Breast epithelium (tissue), 3 donors: ENCODE measurements around the gene RREB1.

Experiments
- POLR2A ChIP-seq: fragments of 450-650 bp; IDR thresholded peaks from one replicate; pipeline ENCODE4 v1.6.1; 2016; ENCODE audit warnings: antibody characterized with exemption, mild to moderate bottlenecking, moderate library complexity
- TF ChIP-seq, protein P1 (sequence below), 3 donors: fragments of 450-650 bp; IDR thresholded peaks; one replicate each; pipeline ENCODE4 v1.5.1; 2016 to 2017; ENCODE audit warnings: antibody characterized with exemption in 3 of 3, mild to moderate bottlenecking in 3 of 3, moderate library complexity in 3 of 3

DNA sequence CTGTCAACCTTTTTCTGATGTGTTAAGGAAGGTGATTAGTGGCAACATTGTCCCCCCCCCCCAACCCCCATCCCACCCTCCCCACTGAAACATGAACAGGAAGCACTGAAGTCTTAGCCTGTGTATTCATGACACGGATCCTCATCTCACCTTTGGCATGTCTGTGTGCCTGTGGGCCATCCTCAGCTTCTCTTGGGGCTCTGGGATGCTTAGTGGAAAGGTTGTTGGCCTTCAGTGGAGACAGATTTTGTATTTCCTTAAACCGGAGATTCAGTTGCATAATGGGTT is 93.6 kb downstream of the RREB1 start:
- TF ChIP-seq POLR2A: no peak
- TF ChIP-seq, protein P1, sequence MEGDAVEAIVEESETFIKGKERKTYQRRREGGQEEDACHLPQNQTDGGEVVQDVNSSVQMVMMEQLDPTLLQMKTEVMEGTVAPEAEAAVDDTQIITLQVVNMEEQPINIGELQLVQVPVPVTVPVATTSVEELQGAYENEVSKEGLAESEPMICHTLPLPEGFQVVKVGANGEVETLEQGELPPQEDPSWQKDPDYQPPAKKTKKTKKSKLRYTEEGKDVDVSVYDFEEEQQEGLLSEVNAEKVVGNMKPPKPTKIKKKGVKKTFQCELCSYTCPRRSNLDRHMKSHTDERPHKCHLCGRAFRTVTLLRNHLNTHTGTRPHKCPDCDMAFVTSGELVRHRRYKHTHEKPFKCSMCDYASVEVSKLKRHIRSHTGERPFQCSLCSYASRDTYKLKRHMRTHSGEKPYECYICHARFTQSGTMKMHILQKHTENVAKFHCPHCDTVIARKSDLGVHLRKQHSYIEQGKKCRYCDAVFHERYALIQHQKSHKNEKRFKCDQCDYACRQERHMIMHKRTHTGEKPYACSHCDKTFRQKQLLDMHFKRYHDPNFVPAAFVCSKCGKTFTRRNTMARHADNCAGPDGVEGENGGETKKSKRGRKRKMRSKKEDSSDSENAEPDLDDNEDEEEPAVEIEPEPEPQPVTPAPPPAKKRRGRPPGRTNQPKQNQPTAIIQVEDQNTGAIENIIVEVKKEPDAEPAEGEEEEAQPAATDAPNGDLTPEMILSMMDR (IDR thresholded peaks at IDR 0.05): no peak
